GM18502 (cell line): ENCODE data around the gene SLC35G3.
"Not testable (repeated sequence)": the region's sequence is repeated elsewhere in the genome, so short reads cannot be mapped to it uniquely, and the experiment has no call there.

Source experiments
- ATAC-seq: cut with Tn5 transposase; IDR thresholded peaks from one replicate; pipeline ENCODE4 v1.9.1; 2021; ENCODE audit warnings: mild to moderate bottlenecking; ENCODE audit not compliant: unreplicated experiment, poor library complexity

The SLC35G3 gene

DNA sequence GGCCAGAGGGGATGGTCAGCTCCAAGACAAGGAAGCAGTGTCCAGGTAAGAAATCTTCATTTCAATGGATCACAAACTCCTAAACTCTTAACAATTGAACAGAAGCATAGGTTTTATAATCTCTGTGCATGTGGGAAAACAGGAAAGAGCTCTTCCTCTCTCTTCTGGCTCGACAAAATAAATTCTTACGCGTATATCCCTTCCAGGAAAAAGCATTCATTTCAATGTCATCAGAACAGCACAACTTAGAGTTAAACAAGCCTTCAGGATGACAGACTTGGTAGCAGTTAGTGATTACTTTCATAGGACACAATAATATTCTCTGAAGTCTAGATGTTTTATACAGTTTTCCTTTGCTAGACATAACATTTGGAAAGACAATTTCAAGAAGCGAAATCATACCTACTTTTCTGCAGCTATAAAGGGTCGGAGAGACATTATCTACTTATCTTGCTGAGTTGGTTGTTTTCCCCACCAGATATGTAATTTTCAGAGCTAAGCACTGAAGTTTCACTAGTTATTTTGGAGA is 19.3 kb upstream of the SLC35G3 start:
- ATAC-seq = no peak

DNA sequence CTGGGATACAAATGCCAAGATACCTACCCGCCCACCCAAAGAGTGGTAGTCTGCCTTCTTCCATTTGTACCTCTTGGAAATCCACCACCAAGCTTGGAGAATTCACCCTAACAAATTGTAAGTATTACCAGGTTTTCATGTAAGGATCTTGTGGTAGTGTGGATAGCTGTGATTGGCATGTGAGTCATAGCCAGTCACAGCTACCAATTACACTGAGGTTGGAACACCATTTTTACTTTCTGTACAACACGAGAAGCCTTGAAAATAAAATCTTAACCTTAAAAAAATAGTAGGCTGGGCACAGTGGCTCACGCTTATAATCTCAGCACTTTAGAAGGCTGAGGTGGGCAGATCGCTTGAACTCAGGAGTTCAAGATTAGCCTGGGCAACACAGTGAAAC is 18.5 kb upstream of the SLC35G3 start:
- ATAC-seq = no peak

DNA sequence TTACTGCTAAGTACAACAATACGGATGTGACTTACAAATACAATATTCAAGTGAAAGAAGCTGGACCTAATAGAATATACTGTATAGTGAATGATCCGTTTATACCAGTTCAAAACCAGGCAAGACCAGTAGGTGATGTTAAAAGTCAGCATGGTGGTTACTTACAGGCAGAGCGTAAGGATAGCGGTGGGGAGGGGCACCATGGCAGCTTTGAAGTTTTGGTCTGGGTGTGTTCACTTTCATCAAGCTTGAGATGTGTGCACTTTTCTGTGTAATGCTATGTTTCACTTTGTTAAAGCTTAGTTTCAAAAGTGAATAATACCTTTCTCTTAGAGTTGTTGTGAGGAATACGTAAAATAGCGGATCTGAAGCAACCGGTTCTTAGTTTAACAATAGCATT is 16.5 kb upstream of the SLC35G3 start:
- ATAC-seq = no peak

DNA sequence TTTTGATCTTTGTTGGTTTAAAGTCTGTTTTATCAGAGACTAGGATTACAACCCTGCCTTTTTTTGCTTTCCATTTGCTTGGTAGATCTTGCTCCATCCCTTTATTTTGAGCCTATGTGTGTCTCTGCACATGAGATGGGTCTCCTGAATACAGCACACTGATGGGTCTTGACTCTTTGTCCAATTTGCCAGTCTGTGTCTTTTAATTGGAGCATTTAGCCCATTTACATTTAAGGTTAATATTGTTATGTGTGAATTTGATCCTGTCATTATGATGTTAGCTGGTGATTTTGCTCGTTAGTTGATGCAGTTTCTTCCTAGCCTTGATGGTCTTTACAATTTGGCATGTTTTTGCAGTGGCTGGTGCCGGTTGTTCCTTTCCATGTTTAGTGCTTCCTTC is 8.4 kb upstream of the SLC35G3 start:
- ATAC-seq = not testable (repeated sequence)

DNA sequence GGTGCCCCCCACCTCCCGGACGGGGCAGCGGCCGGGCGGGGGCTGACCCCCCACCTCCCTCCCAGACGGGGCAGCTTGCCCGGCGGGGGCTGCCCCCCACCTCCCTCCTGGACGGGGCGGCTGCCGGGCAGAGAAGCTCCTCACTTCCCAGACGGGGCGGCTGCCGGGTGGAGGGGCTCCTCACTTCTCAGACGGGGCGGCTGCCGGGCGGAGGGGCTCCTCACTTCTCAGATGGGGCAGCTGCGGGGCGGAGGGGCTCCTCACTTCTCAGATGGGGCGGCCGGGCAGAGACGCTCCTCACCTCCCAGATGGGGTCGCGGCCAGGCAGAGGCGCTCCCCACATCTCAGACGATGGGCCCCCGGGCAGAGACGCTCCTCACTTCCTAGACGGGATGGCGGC is 869 bp upstream of the SLC35G3 start:
- not testable (repeated sequence) for ATAC-seq

DNA sequence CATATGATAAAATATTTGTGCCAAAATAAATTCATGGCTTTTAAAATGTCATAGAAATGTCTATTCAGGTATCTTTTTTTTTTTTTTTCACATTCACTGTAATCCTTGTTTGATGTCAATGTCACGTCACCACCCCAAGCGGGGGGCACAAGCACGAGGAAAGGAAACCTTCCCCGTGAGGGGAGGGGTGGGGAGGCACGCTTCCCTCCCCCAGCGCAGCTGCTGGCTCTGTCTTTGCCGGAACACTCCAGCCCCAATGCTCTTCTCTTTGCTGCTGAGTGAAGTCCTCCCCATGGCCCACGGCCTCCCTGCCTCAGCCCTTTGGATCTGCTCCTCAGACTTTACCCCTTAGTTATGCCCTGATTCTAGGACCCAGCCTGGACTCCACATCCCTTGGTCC is 1.5 kb downstream of the SLC35G3 start:
- ATAC-seq = no peak

DNA sequence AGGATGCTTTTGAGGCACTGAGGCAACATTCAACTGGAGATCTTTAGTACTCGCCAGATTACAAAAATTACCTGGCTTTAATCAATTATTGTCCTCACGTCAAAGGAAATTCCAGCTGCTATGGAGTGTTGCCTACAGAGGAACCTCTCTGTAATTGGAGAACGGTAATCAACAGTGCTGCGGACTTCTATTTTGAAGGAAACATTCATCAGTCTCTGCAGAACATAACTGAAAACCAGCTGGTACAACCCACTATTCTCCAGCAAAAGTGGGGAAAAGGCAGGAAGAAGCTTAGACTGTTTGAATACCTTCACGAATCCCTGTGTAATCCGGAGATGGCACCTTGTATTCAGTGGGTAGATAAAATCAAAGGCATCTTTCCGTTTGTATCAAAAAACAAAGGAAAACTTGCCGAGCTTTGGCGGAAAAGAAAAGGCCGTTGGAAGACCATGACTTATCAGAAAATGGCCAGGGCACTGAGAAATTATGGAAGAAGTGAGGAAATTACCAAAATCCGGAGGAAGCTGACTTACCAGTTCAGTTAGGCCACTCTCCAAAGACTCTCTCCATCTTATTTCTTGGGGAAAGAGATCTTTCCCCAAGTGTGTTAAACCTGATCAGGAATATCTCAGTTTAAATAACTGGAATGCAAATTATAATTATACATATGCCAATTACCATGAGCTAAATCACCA is 3.0 kb downstream of the SLC35G3 start:
- no peak for ATAC-seq

DNA sequence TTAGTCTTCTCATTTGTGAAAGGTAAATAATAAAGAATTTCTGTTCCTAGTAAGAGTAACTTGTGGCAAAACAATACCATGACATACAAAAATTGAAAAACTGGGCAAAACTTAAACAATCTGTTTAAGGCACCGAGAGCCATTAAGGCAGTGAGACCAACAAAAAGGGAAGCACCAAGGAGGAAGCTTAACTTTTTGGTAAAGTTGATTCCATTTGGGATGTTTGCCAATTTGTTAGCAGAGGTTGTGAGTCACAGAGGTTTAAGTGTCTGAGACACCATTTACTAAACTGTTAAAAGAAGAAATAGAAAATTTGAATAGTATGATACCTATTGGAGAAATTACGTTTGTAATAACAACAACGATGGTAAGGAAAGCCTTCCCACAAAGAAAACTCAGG is 4.9 kb downstream of the SLC35G3 start:
- ATAC-seq = no peak

DNA sequence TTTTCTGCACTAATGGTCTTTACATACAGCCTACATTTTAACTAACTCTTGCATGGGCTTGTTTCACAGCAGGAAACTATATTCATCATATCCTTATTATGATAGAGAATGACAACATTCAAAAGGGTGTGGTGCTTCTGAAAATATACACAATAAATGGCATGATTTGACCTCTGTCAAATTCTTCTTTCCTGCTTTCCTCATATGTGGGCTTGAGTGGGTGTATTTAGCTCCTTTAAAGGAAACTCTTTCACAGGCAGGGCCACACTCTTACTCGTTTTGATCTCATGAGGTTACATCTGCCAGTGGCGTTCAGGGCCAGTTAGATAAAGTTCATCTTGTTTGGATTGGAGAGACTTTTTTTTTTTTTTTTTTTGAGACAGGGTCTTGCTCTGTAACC is 6.1 kb downstream of the SLC35G3 start:
- ATAC-seq = no peak

DNA sequence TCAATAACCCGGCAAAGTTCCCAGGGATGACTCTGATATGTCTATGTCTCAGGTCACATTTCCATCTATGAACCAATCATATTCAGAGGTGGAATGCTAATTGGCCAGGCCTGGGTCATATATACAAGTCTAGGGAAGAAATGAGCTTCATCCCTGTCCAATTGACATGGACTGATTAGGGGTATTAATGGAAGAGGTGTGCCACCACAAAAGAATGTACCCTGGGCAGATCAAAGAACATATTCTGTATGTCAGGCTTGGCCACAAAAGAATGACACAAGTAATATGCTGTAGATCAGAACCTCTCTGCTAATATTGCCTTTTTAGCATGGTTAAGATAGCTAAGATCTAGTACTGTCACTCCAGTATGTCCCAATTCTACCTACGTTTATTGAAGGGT is 6.7 kb downstream of the SLC35G3 start:
- no peak for ATAC-seq

DNA sequence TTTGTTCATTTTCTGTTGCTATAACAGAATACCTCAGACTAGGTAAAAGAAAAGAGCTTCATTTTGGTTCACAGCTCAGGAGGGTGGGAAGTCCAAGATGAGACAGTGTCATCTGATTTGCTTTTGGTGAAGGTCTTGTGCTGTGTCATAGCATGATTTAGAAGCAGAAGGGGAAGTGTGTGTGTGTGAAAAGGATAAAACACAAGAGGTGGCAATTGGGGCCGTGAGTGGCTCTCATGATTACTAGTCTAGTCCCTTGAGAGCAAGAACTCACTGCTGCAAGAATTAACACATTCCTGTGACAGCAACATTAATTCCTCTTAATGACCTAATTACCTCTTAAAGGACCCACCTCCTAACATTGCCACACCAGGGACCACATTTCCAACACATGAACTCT is 8.3 kb downstream of the SLC35G3 start:
- ATAC-seq = no peak

DNA sequence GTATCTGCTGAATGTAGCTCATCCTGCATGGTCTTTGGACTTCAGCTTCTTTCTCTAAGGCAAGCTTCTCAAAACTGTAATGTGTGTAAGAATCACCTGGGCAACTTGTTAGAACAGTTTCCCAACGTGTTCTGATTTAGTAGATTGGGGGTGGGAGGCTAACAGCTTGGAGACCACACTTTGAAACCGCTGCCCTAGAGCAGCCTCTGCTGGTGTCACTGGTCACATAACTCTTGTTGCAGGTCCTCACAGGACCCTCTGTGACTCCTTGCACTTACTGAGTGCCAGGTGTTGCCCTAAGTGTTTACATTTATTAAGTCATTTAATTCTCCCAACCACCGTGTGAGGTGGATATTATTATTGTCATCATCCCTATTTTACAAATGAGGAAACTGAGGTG is 9.9 kb downstream of the SLC35G3 start:
- no peak for ATAC-seq

DNA sequence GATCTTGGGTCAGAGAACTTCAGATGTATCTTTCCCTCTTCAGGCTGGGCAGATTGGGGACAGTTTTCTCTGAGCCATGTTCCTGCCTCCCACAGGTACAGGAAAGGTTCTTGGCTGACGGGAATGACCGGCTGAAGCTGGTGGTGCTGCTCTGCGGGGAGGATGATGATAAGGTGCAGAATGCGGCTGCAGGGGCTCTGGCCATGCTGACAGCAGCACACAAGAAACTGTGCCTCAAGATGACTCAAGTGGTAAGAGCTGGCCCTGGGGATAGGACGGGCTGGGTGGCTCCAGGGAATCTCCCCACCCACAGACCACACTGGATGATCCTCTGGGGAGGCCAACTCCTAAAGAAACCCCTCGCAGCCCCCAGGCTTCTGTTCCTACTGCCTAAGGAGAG is 10.9 kb downstream of the SLC35G3 start:
- no peak for ATAC-seq

DNA sequence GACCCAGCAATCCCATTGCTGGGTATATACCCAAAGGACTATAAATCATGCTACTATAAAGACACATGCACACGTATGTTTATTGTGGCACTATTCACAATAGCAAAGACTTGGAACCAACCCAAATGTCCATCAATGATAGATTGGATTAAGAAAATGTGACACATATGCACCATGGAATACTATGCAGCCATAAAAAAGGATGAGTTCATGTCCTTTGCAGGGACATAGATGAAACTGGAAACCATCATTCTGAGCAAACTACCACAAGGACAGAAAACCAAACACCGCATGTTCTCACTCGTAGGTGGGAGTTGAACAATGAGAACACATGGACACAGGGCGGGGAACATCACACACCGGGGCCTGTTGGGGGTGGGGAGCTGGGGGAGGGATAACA is 14.8 kb downstream of the SLC35G3 start:
- not testable (repeated sequence) for ATAC-seq

DNA sequence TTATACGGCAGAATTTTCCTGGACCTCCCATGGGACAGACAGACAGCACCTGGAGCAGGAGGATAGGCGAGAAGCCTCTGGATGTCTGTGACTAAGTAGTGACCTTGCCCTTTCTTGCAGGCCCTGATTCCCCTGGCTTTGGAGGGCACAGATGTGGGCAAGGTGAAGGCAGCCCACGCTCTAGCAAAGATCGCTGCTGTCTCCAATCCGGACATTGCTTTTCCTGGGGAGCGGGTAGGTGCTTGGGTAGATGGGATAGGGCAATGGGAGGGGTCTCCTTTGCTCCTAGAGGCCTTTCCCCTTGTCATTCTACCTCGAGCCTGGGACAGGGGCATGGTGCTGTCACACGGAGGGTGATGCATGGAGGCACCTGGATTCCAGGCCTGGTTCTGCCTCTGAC is 17.3 kb downstream of the SLC35G3 start:
- ATAC-seq = no peak

DNA sequence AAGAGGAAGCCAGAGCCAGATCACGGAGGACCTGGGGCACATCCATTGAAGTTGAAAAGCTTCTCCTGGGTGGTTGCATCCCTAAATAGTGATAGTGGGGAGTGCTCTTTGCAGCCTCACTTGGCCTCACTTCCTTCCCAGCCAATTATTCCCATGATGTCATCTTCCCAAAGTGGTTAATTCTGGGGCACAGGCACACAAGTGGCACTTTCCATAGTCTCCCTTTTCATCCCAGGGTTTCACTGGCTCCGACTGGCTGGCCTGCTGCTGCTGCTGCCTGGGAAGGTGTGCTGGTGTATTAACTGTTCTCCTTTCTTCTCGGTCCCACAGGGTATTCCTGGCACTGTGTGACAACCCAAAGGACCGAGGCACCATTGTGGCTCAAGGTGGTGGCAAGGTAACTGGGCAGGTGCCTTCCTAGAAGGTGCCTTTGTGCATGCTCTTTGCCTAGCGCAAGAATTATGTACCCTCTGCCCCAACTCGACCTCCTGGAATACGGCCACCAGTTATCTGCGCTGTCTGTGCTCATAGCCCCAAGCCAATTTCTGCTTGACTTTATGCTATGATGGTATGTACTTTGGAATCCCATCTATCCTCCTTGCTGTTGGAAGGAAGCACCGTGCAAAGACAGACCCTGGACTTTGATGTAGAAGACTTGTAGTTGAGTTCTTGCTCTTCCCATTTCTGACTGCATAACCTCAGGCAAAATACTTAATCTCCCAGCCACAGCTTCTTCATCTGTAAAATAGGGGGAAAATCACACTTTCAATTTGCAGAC is 18.4 kb downstream of the SLC35G3 start:
- no peak for ATAC-seq

DNA sequence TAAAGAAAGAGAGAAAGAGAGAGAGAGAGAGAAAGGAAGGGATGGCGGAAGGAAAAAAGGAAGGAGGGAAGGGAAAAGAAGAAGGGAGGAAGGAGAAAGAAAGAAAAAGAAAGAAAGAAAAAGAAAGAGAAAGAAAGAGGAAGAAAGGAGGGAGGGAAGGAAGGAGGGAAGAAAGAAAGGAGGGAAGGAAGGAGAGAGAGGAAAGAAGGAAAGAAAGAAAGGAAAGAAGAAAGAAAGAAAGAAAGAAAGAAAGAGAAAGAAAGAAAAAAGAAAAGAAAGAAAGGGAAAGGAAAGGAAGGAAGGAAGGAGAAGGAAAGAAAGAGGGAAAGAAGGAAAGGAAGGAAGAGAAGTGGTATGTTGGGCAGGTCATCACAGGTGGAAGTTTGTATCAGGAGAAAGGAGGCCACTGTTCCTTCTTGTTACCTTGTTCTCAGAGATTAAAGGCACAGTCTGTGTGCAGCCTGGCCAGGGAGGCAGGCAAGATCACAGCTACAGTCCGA is 19.3 kb downstream of the SLC35G3 start:
- ATAC-seq = no peak

DNA sequence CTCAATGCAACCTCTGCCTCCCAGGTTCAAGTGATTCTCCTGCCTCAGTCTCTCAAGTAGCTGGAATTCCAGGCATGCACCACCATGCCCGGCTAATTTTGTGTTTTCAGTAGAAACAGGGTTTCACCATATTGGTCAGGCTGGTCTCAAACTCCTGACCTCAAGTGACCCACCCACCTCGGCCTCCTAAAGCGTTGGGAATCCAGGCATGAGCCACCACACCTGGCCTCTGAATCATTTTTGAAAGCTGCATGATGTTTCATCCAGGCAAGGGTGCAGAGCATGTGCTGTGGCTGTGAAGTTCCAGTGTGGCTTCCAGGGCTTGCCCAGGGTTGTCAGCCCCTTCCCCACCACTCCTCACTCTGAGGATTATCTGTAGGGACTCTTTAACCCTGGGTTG is 21.9 kb downstream of the SLC35G3 start:
- ATAC-seq = not testable (repeated sequence)

DNA sequence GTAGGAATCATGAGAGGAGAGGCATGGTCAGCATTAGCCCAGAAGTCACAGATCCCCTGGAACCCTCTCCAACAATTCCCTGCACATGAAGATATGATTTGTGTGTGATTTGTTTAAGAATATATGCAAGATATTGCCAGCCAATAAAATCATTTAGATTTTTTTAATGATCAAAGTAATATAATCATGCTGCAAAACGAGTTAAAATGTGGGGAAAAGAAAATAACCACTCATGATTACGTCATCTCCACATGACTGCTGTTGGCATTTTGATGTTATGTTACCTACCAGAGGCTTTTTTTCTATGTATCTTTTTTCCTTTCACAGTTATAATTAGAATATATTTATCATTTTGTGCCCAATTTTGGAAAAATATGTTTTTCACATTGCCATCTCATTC is 22.4 kb downstream of the SLC35G3 start:
- no peak for ATAC-seq

DNA sequence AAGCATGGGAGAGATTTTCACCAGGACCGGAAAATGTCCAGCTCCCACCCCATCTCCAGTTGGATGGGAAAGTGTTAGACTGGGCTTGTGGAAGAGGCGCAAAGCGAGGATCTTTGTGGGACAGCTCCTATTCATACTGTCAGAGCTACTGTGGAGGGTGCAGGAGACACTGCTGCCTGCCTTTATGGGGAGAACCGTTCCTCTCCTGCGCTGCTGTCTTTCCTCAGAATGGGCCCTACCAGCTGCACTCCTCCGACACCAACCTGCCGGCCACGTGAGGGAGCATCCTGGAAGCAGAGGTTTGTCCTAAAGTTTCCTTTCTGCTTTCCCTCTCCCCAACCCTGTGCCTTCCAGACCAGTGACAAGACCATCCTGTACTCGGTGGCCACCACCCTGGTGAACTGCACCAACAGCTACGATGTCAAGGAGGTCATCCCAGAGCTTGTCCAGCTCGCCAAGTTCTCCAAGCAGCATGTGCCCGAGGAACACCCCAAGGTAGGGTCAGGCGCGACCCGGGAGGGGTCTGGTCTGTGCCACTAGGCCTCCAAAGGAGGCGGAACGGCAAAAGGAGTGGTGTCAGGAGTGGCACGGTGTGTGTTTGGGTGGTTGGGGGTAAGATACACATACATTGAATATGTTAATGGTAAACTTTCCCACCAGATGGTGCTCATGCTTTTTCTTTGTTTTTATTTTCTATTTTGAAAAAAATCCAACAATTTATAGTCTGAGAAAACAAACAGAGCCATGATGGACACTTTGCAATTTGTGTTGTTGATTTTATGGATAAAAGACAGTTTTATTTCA is 23.0 kb downstream of the SLC35G3 start:
- no peak for ATAC-seq

DNA sequence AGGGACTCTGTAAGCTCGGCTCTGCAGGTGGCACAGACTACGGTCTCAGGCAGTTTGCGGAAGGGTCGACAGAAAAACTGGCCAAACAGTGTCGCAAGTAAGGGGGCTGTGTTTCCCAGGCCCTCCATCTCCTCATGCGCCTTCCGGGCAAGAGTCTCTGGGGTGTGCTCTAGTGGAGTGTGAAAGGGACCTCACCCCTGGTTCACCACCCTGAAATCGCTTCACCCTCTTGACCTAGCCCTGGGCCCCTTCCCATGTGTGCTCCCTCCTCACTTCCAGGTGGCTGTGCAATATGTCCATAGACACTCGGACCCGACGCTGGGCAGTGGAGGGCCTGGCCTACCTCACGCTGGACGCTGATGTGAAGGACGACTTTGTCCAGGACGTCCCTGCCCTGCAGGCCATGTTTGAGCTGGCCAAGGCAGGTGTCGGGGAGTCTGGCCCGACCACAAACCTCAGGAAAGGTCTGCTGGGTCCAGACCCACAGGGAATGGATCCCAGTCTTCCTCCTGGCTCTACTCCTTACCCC is 24.3 kb downstream of the SLC35G3 start:
- ATAC-seq = no peak
